ENCODE data around the gene NANOS1. TPM values are rescaled to one million over a fixed set of nuclear protein-coding genes. Genes with fewer than 3 reads are reported as not detected.

Gene NANOS1
- total RNA-seq, 1 donor from 2014 or later: not detected

DNA sequence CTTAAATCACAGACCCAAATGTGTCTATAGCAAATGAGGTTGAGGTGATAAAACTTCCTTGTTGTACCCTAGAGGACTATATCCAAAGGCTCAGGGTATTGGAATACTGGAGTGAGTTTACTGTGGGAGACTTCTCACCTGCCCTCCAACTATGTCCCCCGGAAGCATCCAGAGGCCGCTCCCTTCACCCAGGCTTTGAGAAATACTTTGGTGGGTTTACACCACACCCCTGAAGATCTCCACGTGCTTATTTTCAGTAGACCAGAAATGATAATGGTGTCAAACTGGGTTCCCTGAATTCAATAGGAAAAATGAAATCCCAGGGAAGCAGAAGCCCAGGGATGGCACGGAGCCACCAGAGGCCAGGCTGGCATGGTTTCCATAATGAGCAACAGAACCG lies 31.3 kb upstream of the NANOS1 start:
- H3K36me3 ChIP-seq: no peaks in the 10 kb centered on the region
- no peaks in the 10 kb centered on the region for H3K4me1 ChIP-seq
- DNase-seq (ENCODE audit: extremely low spot score in 2 of 2): no peak
- no peaks in the 10 kb centered on the region for H3K27me3 ChIP-seq
- no peaks in the 10 kb centered on the region for H3K9me3 ChIP-seq
- intact Hi-C loops (cut with DNase I): no loop called here
- no peak for TF ChIP-seq POLR2A (IDR thresholded peaks at IDR 0.05)
- TF ChIP-seq POLR2AphosphoS5 (IDR thresholded peaks at IDR 0.05; ENCODE audit: insufficient read depth in 1 of 2, low read depth in 1 of 2): no peak
- TF ChIP-seq, protein P1, sequence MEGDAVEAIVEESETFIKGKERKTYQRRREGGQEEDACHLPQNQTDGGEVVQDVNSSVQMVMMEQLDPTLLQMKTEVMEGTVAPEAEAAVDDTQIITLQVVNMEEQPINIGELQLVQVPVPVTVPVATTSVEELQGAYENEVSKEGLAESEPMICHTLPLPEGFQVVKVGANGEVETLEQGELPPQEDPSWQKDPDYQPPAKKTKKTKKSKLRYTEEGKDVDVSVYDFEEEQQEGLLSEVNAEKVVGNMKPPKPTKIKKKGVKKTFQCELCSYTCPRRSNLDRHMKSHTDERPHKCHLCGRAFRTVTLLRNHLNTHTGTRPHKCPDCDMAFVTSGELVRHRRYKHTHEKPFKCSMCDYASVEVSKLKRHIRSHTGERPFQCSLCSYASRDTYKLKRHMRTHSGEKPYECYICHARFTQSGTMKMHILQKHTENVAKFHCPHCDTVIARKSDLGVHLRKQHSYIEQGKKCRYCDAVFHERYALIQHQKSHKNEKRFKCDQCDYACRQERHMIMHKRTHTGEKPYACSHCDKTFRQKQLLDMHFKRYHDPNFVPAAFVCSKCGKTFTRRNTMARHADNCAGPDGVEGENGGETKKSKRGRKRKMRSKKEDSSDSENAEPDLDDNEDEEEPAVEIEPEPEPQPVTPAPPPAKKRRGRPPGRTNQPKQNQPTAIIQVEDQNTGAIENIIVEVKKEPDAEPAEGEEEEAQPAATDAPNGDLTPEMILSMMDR (IDR thresholded peaks at IDR 0.05): no peak
- H3K4me3 ChIP-seq: no peak overlapping the region
- H3K27ac ChIP-seq: no peak overlapping the region

DNA sequence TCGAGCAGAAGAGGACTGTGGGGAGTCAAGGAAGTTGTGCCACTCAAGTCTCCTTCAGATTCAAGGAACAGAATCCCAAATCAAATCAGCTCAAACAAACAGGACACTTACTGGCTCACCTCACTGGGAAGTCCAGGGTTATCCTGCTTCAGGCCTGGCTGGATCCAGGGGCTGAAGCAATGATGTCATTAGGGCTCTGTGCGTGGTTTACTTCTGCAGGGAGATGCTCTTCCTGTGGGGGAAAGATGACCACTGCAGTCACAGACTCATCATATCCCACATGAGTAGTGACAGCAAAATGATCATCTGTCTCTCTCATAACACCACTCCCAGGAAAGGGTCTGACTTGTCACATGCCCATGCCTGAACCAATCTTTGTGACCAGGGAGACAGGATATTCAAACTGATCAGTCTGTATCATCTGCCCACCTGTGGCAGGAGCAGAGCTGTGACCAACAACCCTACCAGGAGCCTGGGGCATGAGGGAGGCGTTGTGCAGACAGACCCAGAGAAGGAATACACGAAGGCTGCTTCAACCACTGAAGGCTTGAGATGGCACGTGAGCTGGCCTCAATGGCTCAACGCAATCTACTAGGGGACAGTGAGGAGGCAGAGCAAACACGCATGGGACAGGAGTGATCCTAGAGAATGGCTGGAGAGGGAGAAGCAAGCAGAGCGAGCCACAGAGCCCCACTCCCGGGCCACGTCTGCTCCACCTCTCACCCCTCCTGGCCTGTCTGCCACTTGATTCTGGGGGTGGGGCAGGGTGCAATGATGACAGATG lies 27.6 kb upstream of the NANOS1 start:
- TF ChIP-seq POLR2AphosphoS5 (IDR thresholded peaks at IDR 0.05; ENCODE audit: insufficient read depth in 1 of 2, low read depth in 1 of 2) (no peak), POLR2A (IDR thresholded peaks at IDR 0.05) (no peak)
- TF ChIP-seq, protein P1 (IDR thresholded peaks at IDR 0.05): no peak
- intact Hi-C loops (cut with DNase I): no loop called here

DNA sequence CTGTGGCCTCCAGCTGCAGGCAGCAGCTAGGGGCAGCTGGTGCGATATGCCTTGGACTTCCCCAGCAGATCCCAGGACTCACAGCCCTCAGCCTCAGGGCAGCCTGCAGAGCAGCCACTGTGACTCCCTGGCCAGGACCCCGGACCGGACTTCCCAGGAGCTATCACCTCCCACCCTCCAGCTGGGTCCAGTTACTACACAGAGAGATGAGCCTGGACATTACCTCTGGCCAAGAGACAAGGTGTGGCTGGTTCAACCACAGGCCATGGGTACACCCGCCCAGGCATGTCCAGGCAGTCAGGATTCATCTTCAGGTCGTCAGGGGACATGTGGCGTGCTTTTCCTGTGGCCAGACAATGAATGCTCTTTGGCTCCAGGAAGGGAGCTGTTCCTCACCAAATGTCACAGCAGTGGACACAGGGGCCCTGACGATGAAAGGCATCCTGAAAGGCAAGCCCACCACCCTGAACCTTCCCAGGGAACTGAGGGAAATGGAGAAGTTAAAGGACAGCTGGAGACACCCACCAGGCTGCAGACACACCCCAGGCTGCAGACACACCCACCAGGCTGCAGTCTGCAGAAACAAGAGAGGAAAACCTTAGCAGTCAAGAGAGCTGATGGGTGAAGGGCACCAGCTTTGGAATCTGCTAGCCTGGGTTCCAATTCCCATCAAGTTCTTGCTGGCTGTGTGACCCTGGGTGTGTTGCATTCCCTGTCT lies 25.8 kb upstream of the NANOS1 start:
- Histone ChIP-seq H3K9me3 (no peaks in the 10 kb centered on the region), H3K4me1 (peaks cover 5% of the 10 kb centered on the region), H3K27me3 (no peaks in the 10 kb centered on the region), H3K27ac (no peak overlapping the region), H3K36me3 (no peaks in the 10 kb centered on the region), H3K4me3 (no peak overlapping the region)
- no peak for DNase-seq (ENCODE audit: extremely low spot score in 2 of 2)
- TF ChIP-seq POLR2A (IDR thresholded peaks at IDR 0.05): no peak
- TF ChIP-seq, protein P1 (IDR thresholded peaks at IDR 0.05): no peak
- no peak for TF ChIP-seq POLR2AphosphoS5 (IDR thresholded peaks at IDR 0.05; ENCODE audit: insufficient read depth in 1 of 2, low read depth in 1 of 2)
- intact Hi-C loops (cut with DNase I): no loop called here

More for the DNA sequence above, 27.6 kb upstream of the NANOS1 start:
- H3K4me1 ChIP-seq: peaks cover under 1% of the 10 kb centered on the region
- no peak for DNase-seq (ENCODE audit: extremely low spot score in 2 of 2)
- H3K36me3 ChIP-seq: no peaks in the 10 kb centered on the region
- H3K27ac ChIP-seq: no peak overlapping the region
- no peak overlapping the region for H3K4me3 ChIP-seq
- H3K9me3 ChIP-seq: no peaks in the 10 kb centered on the region
- H3K27me3 ChIP-seq: no peaks in the 10 kb centered on the region

DNA sequence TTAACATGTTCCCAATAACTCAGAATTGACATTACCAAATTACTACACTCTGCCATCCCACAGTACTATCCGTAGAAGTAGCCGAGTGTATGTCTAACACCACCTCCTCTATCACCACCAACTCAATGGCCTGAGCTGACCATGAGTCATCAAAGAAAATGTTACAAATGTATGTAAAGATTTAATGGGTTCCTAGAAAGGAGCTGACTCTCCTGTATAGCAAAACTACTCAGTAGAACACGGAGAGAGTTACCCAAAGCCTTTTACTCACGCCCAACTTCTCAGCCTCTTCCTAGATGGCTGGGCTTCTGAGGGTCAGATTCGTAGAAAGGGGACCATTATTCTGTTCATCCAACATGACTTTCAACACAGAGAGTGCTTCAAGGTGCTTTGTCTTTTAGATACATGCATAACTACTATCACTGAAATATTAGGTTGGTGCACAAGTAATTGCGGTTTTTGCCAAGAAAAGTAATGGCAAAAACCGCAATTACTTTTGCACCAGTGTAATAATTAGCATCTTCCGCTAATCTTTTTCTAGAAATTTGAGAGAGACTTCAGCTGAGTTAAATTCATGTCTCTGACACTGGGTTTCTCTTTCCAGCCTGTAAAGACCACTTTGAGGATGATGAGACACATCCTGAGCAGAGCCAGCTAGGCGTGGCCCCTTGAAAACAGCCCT lies 24.0 kb upstream of the NANOS1 start:
- intact Hi-C loops (cut with DNase I): no loop called here
- Histone ChIP-seq H3K9me3 (no peaks in the 10 kb centered on the region), H3K27me3 (no peaks in the 10 kb centered on the region), H3K4me3 (no peak overlapping the region), H3K27ac (no peak overlapping the region), H3K36me3 (no peaks in the 10 kb centered on the region), H3K4me1 (peaks cover 5% of the 10 kb centered on the region)
- TF ChIP-seq POLR2AphosphoS5 (IDR thresholded peaks at IDR 0.05; ENCODE audit: insufficient read depth in 1 of 2, low read depth in 1 of 2): no peak
- TF ChIP-seq POLR2A (IDR thresholded peaks at IDR 0.05): no peak
- TF ChIP-seq, protein P1 (IDR thresholded peaks at IDR 0.05): no peak
- no peak for DNase-seq (ENCODE audit: extremely low spot score in 2 of 2)
